Activated T-helper 9 cell treated with anti-CD3 and anti-CD28 coated beads, Interleukin-2, amount 50 U/mL, for 16 hours (primary cell): ENCODE data around the gene ASMTL.
A peak's percentile ranks its signal among the peaks of the same experiment; 100 is the strongest.
"Not testable (repeated sequence)": the region's sequence is repeated elsewhere in the genome, so short reads cannot be mapped to it uniquely, and the experiment has no call there.

Experiments
- DNase-seq: peaks from one replicate; pipeline ENCODE4 v3.0.0-alpha.2; 2020; ENCODE audit warnings: low read depth

Gene ASMTL

GRCh38 chrX:1452516-1453394 lies at the start of gene ASMTL:
Gene ASMTL (minus strand): TSS chrX:1452909. CDS start chrX:1452840, 69 bp downstream.
- peak; percentile 100 for DNase-seq

DNA sequence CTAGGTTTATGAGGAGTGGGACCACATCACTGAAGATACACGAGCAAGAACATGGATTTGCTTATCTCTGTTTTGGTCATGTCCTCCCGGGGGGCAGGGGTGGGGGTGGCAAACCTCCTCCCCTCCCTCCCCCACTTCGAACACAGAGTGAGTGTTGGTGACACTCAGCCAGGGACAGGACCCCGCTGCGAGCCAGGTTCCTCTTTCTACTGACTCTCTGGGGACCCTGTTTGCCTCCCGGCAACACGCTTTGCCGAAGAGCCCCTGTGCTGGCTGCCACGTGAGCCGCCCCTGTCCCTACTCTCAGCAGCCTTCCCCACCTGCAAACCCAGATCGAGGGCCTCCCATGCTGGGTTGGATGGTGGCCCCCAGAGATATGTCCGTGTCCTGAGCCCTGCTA lies 49.5 kb upstream of the ASMTL start:
- no peak for DNase-seq

DNA sequence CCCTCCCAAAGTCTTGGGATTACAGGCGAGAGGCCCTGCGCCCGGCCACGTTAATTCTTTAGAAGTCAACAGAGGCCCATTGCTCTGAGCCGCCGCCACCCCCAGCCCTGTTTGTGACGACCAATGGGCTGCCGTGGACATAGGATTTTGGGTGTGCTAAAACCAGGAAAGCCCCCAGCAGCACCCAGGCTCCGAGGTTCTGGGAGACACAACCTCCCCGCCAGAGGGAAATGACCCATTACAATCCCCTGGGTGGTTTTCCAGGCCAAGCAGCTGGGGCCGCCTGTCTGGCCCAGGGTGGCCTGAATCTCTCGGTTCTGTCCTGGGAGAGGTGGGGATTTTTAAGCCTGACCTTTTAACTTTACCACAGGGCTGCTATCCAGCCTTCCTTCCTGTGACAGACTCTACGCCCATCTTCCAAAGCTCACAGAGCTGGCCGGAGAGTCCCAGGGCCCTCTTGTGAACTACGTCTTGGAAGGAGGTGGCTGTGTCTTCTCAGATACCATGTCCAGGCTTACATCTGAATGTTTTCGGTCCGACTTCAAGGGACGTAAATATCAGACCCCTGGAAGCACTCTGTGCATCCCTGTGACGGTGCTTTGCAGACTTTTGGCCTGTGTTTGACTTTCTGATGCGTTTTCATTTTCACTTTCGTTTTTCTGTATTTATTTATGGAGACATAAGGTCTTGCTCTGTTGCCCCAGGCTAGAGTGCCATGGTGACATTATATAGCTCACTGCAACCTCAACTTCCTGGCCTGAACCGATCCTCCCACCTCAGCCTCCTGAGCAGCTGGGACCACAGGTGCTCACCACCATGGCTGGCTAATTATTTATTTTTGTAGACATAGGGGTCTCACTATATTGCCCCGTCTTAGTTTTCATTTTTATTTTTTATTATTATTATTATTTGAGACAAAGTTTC lies 48.3 kb upstream of the ASMTL start:
- DNase-seq: no peak

DNA sequence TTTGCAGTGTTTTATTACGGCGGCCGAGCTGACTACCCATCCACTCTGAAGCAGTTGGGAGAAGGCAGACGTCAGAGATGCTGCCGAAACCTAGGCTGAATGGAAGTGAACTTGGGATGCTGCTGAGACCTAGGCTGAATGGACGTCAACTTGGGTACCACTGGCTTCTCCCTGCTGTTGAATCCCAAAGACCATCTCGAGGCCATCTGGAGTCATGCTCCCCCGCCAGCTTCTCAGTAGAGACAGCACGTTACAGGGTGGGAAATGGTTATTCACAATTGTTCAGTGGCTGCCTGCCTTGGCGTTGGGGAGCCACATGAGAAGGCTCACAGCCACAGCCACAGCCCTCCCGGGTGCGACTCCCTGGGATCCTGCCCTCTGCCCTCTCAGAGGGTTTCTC lies 43.4 kb upstream of the ASMTL start:
- no peak for DNase-seq

- no peak for DNase-seq
These were observed 41.3 kb upstream of the ASMTL start for GRCh38 chrX:1493877-1494510.

DNA sequence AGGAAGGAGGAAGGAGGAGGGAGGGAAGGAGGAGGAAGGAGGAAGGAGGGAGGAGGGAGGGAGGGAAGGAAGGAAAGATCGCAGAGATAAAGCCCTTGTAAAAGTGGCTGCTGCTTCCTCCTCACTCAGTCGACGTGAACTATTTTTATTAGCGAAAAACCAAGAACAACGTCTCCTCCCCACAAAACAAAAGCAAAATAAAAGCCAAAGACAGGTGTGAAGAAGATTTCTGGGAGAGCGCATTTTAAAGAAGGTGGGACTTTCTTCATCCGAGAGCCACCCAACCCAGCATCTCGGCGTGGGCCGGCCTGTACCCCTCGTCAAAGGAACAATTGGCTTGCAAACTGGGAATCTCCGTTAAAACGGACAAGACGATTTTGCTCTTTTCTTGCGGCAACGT lies 40.7 kb upstream of the ASMTL start:
- no peak for DNase-seq

DNA sequence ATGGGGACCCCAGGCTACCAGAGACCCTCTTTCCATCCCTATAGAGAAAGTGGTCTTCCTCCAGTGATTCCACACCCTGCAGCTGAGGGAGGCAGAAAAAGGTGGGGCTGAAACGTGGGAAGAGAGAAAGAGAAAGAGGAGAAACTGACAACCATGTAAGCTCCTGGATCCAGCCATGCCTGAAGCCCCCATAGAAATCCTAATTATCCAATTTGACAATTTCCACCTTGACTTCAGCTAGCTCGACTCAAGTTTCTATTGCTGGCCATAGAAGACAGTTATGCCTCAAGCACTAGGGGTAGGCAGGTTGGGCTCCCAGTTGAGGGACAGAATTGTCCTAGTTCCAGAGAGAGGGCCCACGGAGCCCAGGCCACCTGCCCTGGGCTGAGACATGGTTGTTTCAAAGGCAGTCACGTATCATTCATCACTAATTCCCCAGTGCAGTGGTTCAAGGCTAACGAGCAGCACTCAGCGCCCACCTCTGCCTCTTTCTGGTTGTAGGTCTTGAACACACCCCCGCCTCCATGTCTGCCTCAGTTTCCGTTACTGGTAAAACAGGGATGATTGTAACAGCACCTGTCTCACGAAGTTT lies 39.8 kb upstream of the ASMTL start:
- DNase-seq: no peak

GRCh38 chrX:1491851-1492349 lies 39.2 kb upstream of the ASMTL start:
- DNase-seq: peak; percentile 28

DNA sequence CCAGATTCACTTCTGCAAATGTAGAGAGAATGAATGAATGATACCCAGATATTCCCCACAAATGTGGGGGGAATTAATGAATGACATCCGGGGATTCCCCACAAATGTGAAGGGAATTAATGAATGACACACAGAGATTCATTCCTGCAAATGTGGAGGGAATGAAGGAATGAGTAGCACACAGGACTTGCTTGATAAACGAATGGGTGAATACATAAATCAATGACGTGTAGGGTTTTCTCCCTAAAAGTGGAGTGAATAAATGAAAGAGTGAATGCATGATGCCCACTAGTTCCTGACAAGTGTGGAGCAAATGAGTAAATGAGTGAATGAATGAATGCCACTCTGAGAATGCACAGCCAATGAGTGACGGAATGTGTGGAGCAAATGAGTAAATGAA lies 38.5 kb upstream of the ASMTL start:
- DNase-seq: not testable (repeated sequence)

DNA sequence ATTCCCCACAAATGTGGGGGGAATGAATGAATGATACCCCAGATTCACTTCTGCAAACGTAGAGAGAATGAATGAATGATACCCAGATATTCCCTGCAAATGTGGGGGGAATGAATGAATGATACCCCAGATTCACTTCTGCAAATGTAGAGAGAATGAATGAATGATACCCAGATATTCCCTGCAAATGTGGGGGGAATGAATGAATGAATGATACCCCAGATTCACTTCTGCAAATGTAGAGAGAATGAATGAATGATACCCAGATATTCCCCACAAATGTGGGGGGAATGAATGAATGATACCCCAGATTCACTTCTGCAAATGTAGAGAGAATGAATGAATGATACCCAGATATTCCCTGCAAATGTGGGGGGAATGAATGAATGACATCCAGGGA lies 38.0 kb upstream of the ASMTL start:
- DNase-seq: not testable (repeated sequence)

GRCh38 chrX:1489354-1489753 lies 36.6 kb upstream of the ASMTL start:
- not testable (repeated sequence) for DNase-seq

- no peak for DNase-seq
These were observed 36.0 kb upstream of the ASMTL start for GRCh38 chrX:1488745-1489144.

- no peak for DNase-seq
These were observed 35.4 kb upstream of the ASMTL start for GRCh38 chrX:1488141-1488540.

GRCh38 chrX:1487401-1487800 lies 34.7 kb upstream of the ASMTL start:
- no peak for DNase-seq

- no peak for DNase-seq
These were observed 34.1 kb upstream of the ASMTL start for GRCh38 chrX:1486749-1487361.

- DNase-seq: no peak
These were observed 33.5 kb upstream of the ASMTL start for GRCh38 chrX:1486177-1486576.

GRCh38 chrX:1485033-1485432 lies 32.3 kb upstream of the ASMTL start:
- DNase-seq: no peak

GRCh38 chrX:1484638-1485019 lies 31.9 kb upstream of the ASMTL start:
- DNase-seq: no peak

- no peak for DNase-seq
These were observed 31.3 kb upstream of the ASMTL start for GRCh38 chrX:1483843-1484637.

DNA sequence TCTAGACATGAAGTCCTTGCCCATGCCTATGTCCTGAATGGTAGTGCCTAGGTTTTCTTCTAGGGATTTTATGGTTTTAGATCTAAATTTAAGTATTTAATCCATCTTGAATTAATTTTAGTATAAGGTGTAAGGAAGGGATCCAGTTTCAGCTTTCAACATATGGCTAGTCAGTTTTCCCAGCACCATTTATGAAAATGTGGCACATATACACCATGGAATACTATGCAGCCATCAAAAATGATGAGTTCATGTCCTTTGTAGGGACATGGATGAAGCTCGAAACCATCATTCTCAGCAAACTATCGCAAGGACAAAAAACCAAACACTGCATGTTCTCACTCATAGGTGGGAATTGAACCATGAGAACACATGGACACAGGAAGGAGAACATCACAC lies 29.8 kb upstream of the ASMTL start:
- not testable (repeated sequence) for DNase-seq
